CD14-positive monocyte (primary cell): ENCODE data around the gene SLC6A2. TPM values are rescaled to one million over a fixed set of nuclear protein-coding genes. Genes with fewer than 3 reads are reported as not detected.

Experiments used
- DNase-seq, 3 donors: peaks; one replicate each; pipeline ENCODE4 v3.0.0-alpha.2; 2011 to 2022
- H2AFZ ChIP-seq: 2 replicates; pipeline ENCODE4 v1.6.0; 2012; ENCODE audit warnings: mild to moderate bottlenecking, low read depth, low read length, inconsistent platforms; ENCODE audit not compliant: insufficient read depth, poor library complexity, severe bottlenecking
- H3K27ac ChIP-seq, 2 donors: 1 replicate in 1 of 2; 2 replicates in 1 of 2; pipeline ENCODE4 v1.5.1; 2012 to 2013; ENCODE audit warnings: low read length in 2 of 2, control low read depth in 1 of 2, inconsistent platforms in 1 of 2, low read depth in 1 of 2, mild to moderate bottlenecking in 1 of 2
- H3K27me3 ChIP-seq, 2 donors: one replicate each; pipeline versions ENCODE4 v1.6.0 to v1.6.1; 2011 to 2013; ENCODE audit warnings: low read length in 2 of 2; ENCODE audit not compliant: control insufficient read depth in 2 of 2, insufficient read depth in 2 of 2
- H3K36me3 ChIP-seq, 2 donors: replicated peaks in 1 of 2; 1 replicate in 1 of 2; 2 replicates in 1 of 2; pipeline versions ENCODE4 v1.5.1 to v1.6.1; 2012 to 2013; ENCODE audit warnings: low read length in 2 of 2, control low read depth in 1 of 2, inconsistent platforms in 1 of 2, mild to moderate bottlenecking in 1 of 2; ENCODE audit not compliant: insufficient read depth in 2 of 2, control insufficient read depth in 1 of 2
- H3K4me1 ChIP-seq, 2 donors: 1 replicate in 1 of 2; 2 replicates in 1 of 2; pipeline versions ENCODE4 v1.5.1 to v1.6.1; 2012 to 2013; ENCODE audit warnings: low read length in 2 of 2, control low read depth in 1 of 2, inconsistent platforms in 1 of 2, mild to moderate bottlenecking in 1 of 2, moderate library complexity in 1 of 2; ENCODE audit not compliant: insufficient read depth in 2 of 2, control insufficient read depth in 1 of 2
- H3K4me2 ChIP-seq: replicated peaks from 2 replicates; pipeline ENCODE3; 2012; ENCODE audit warnings: low read length, moderate library complexity, mild to moderate bottlenecking; ENCODE audit not compliant: poor library complexity, severe bottlenecking; ENCODE audit errors: extremely low read depth
- H3K4me3 ChIP-seq, 3 experiments: fragments of 200-600 bp in 1 of 3; sonication (generic) in 1 of 3; replicated peaks in 1 of 3; 1 replicate in 2 of 3; 2 replicates in 1 of 3; pipeline ENCODE4 v1.5.1; 2011 to 2013; ENCODE audit warnings: low read length in 3 of 3, mild to moderate bottlenecking in 3 of 3, control low read depth in 2 of 3, low read depth in 2 of 3, inconsistent platforms in 1 of 3, moderate library complexity in 1 of 3
- H3K79me2 ChIP-seq: 2 replicates; pipeline ENCODE4 v1.6.0; 2012; ENCODE audit warnings: mild to moderate bottlenecking, control low read depth, inconsistent platforms, low read length, moderate library complexity; ENCODE audit not compliant: insufficient read depth
- H3K9ac ChIP-seq: 2 replicates; pipeline ENCODE4 v1.6.0; 2017; ENCODE audit warnings: low read length, mild to moderate bottlenecking; ENCODE audit not compliant: insufficient read depth, poor library complexity, severe bottlenecking
- H3K9me3 ChIP-seq, 2 donors: replicated peaks in 1 of 2; 1 replicate in 1 of 2; 2 replicates in 1 of 2; pipeline versions ENCODE4 v1.5.1 to v1.6.1; 2012 to 2013; ENCODE audit warnings: low read length in 2 of 2, control low read depth in 1 of 2; ENCODE audit not compliant: control insufficient read depth in 1 of 2, insufficient read depth in 1 of 2
- H4K20me1 ChIP-seq: 2 replicates; pipeline ENCODE4 v1.6.0; 2012; ENCODE audit warnings: mild to moderate bottlenecking, low read length, control low read depth, moderate library complexity; ENCODE audit not compliant: insufficient read depth
- H3K27ac Mint-ChIP-seq, 7 donors: one replicate each; pipeline ENCODE4 v1.8.0; 2020; ENCODE audit warnings: mild to moderate bottlenecking in 7 of 7, mixed read lengths in 7 of 7, moderate library complexity in 6 of 7, inconsistent platforms in 2 of 7
- H3K27me3 Mint-ChIP-seq, 3 donors: one replicate each; pipeline ENCODE4 v1.8.0; 2021 to 2022; ENCODE audit warnings: low read depth in 3 of 3, mild to moderate bottlenecking in 3 of 3, mixed read lengths in 3 of 3, moderate library complexity in 3 of 3, inconsistent platforms in 1 of 3
- H3K36me3 Mint-ChIP-seq, 2 donors: one replicate each; pipeline ENCODE4 v1.8.0; 2020; ENCODE audit warnings: mixed read lengths in 2 of 2, inconsistent platforms in 1 of 2, mild to moderate bottlenecking in 1 of 2
- H3K4me1 Mint-ChIP-seq: one replicate; pipeline ENCODE4 v1.8.0; 2020; ENCODE audit warnings: mild to moderate bottlenecking, mixed read lengths
- H3K4me3 Mint-ChIP-seq, 2 donors: one replicate each; pipeline ENCODE4 v1.8.0; 2020; ENCODE audit warnings: mild to moderate bottlenecking in 2 of 2, mixed read lengths in 2 of 2, moderate library complexity in 1 of 2
- H3K9me3 Mint-ChIP-seq, 7 donors: one replicate each; pipeline ENCODE4 v1.8.0; 2020 to 2022; ENCODE audit warnings: mixed read lengths in 7 of 7, mild to moderate bottlenecking in 6 of 7, moderate library complexity in 6 of 7, inconsistent platforms in 2 of 7
- WGBS: methylation state at CpG from one replicate; pipeline ENCODE4 v1.1.5; 2013; ENCODE audit warnings: missing lambda C conversion rate; ENCODE audit not compliant: insufficient coverage; 5-methylcytosine and 5-hydroxymethylcytosine counted together
- intact Hi-C, 2 donors: fragments of 100-400 bp; cut with micrococcal nuclease; formaldehyde crosslinking; loops; one replicate each; pipeline versions ENCODE4 v1.15.0 to v1.15.1; 2023
- polyA plus RNA-seq, 3 donors: library from polyadenylated mRNA; depleted of rRNA in 1 of 3; unstranded in 2 of 3; stranded (reverse) in 1 of 3; fragments of 300-500 nt in 2 of 3; fragments of >200 nt in 1 of 3; fragmentation: Illumina TruSeq in 2 of 3; gene quantifications; 1 replicate in 2 of 3; 2 replicates in 1 of 3; pipeline ENCODE4 v1.2.3, GENCODE V29; 2012 to 2021
- TF ChIP-seq, protein P1 (sequence below): fragments of 200-600 bp; IDR thresholded peaks from one replicate; pipeline ENCODE4 v1.8.0; 2022; ENCODE audit warnings: antibody characterized with exemption, mild to moderate bottlenecking

SLC6A2 gene
- polyA plus RNA-seq, 3 donors = not detected

DNA sequence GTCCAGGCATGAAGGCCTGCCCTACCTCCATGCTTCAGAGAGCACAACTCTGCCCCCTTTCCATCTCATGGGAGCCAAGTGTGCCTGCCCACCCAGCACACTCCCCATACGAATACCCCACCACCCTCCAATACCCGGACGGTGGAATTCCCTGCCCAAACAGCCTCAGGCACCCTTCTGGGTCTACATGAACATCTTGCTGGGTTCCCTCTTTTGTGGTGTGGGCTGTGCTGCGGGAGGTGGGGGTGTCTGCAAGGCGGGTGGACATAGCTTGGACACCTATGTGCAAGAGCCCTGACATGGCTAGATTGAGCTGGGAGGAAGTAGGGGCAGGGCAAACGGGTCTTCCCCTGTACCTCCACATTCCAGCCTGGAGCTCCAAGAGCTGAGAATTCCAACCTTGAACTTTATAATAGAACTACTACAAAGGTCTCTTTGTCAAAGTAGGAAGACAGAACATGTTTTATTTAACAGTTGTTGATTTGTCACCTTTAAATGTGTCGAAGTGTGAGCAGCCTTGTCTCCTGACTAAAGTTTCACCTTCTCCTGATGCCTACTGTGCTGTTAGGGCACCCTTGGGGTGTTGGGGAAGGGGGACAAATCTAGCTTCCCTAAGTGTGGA is 9.1 kb downstream of the SLC6A2 start:
- no peak for DNase-seq
- no peaks in the 10 kb centered on the region for H3K4me1 ChIP-seq
- Mint-ChIP-seq H3K4me1 (no peaks in the 10 kb centered on the region), H3K9me3 (peaks cover 0 to 7% (median 2%) of the 10 kb centered on the region in 7 donors), H3K27ac (no peak overlapping the region), H3K27me3 (peaks cover 2 to 8% (median 7%) of the 10 kb centered on the region in 3 donors), H3K4me3 (no peak overlapping the region), H3K36me3 (no peaks in the 10 kb centered on the region)
- H3K79me2 ChIP-seq = no peaks in the 10 kb centered on the region
- no peaks in the 10 kb centered on the region for H3K36me3 ChIP-seq
- peaks cover 0 to 3% of the 10 kb centered on the region in 2 donors for H3K9me3 ChIP-seq
- H3K9ac ChIP-seq = no peak overlapping the region
- H3K27ac ChIP-seq = no peak overlapping the region
- intact Hi-C loops = no loop called here
- H3K4me3 ChIP-seq = no peak overlapping the region
- no peaks in the 10 kb centered on the region for H4K20me1 ChIP-seq
- TF ChIP-seq, protein P1, sequence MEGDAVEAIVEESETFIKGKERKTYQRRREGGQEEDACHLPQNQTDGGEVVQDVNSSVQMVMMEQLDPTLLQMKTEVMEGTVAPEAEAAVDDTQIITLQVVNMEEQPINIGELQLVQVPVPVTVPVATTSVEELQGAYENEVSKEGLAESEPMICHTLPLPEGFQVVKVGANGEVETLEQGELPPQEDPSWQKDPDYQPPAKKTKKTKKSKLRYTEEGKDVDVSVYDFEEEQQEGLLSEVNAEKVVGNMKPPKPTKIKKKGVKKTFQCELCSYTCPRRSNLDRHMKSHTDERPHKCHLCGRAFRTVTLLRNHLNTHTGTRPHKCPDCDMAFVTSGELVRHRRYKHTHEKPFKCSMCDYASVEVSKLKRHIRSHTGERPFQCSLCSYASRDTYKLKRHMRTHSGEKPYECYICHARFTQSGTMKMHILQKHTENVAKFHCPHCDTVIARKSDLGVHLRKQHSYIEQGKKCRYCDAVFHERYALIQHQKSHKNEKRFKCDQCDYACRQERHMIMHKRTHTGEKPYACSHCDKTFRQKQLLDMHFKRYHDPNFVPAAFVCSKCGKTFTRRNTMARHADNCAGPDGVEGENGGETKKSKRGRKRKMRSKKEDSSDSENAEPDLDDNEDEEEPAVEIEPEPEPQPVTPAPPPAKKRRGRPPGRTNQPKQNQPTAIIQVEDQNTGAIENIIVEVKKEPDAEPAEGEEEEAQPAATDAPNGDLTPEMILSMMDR = no peak
- no peak overlapping the region for H3K4me2 ChIP-seq
- WGBS = 78% methylated on average over 1 of the region's 7 CpGs
- H2AFZ ChIP-seq = no peak overlapping the region
- H3K27me3 ChIP-seq = no peaks in the 10 kb centered on the region

DNA sequence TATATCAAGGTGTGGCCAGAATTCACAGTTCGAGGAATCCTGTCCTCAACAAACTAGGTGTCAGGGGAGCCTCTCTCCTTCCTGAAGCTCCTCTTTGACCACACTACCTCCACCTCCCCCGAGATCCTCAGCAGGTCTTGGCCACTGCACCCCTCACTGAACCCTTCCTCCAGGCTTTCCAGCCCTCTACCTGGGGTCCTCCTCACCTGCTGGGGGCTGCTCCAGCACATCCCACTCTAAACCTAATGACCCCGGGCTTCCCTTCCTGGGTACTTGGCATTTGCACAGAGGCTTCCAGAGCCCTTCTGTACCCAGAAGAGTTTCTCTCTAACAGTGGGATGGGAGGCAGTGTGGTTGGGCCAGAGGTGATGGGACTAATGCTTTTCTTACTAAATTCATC is 9.7 kb downstream of the SLC6A2 start:
- no peaks in the 10 kb centered on the region for H4K20me1 ChIP-seq
- TF ChIP-seq, protein P1 = no peak
- no peaks in the 10 kb centered on the region for H3K79me2 ChIP-seq
- DNase-seq = no peak
- intact Hi-C loops = no loop called here
- Mint-ChIP-seq H3K4me1 (no peaks in the 10 kb centered on the region), H3K27ac (no peak overlapping the region), H3K36me3 (no peaks in the 10 kb centered on the region), H3K9me3 (peaks cover 0 to 7% (median 2%) of the 10 kb centered on the region in 7 donors), H3K4me3 (no peak overlapping the region), H3K27me3 (peaks cover 0 to 8% (median 7%) of the 10 kb centered on the region in 3 donors)
- H3K36me3 ChIP-seq = no peaks in the 10 kb centered on the region
- H2AFZ ChIP-seq = no peak overlapping the region
- H3K4me1 ChIP-seq = no peaks in the 10 kb centered on the region
- H3K9me3 ChIP-seq = peaks cover 0 to 3% of the 10 kb centered on the region in 2 donors
- H3K27me3 ChIP-seq = no peaks in the 10 kb centered on the region
- 100% methylated on average over 2 of the region's 3 CpGs for WGBS
- no peak overlapping the region for H3K4me2 ChIP-seq
- H3K9ac ChIP-seq = no peak overlapping the region
- H3K4me3 ChIP-seq = no peak overlapping the region
- no peak overlapping the region for H3K27ac ChIP-seq
